ENCODE measurements around the gene POU3F2. TPM values are rescaled to one million over a fixed set of nuclear protein-coding genes. Genes with fewer than 3 reads are reported as not detected.
A peak's percentile ranks its signal among the peaks of the same experiment; 100 is the strongest.

Gene POU3F2
- total RNA-seq, 1 donor from 2014 or later, result 0.05 TPM

GRCh38 chr6:98846021-98846380 is 11.6 kb downstream of the POU3F2 start:
- Mint-ChIP-seq H3K27ac (ENCODE audit: unreplicated experiment) (no peak overlapping the region), H3K36me3 (ENCODE audit: low read depth) (peaks cover 3% of the 10 kb centered on the region), H3K4me3 (ENCODE audit: unreplicated experiment) (no peak overlapping the region), H3K9me3 (ENCODE audit: low read depth) (no peaks in the 10 kb centered on the region), H3K4me1 (ENCODE audit: low read depth) (peaks cover 14% of the 10 kb centered on the region), H3K27me3 (ENCODE audit: low read depth) (peaks cover 61% of the 10 kb centered on the region)
- no peak for DNase-seq (ENCODE audit: low spot score)
- peak; percentile 60 for TF ChIP-seq CTCF (IDR thresholded peaks at IDR 0.05)

- peaks cover 53% of the 10 kb centered on the region for H3K27me3 Mint-ChIP-seq (ENCODE audit: low read depth)
- no peak overlapping the region for H3K4me3 Mint-ChIP-seq (ENCODE audit: unreplicated experiment)
- H3K9me3 Mint-ChIP-seq (ENCODE audit: low read depth), result no peaks in the 10 kb centered on the region
- peaks cover 3% of the 10 kb centered on the region for H3K36me3 Mint-ChIP-seq (ENCODE audit: low read depth)
- H3K4me1 Mint-ChIP-seq (ENCODE audit: low read depth), result peaks cover 14% of the 10 kb centered on the region
- no peak for DNase-seq (ENCODE audit: low spot score)
- no peak for TF ChIP-seq CTCF (IDR thresholded peaks at IDR 0.05)
- no peak overlapping the region for H3K27ac Mint-ChIP-seq (ENCODE audit: unreplicated experiment)
Observed at GRCh38 chr6:98847416-98847778, 13.0 kb downstream of the POU3F2 start.

GRCh38 chr6:98847779-98848538 is 13.6 kb downstream of the POU3F2 start:
- no peaks in the 10 kb centered on the region for H3K9me3 Mint-ChIP-seq (ENCODE audit: low read depth)
- DNase-seq (ENCODE audit: low spot score), result no peak
- H3K4me1 Mint-ChIP-seq (ENCODE audit: low read depth), result peaks cover 14% of the 10 kb centered on the region
- H3K36me3 Mint-ChIP-seq (ENCODE audit: low read depth), result peaks cover 3% of the 10 kb centered on the region
- no peak overlapping the region for H3K27ac Mint-ChIP-seq (ENCODE audit: unreplicated experiment)
- no peak overlapping the region for H3K4me3 Mint-ChIP-seq (ENCODE audit: unreplicated experiment)
- TF ChIP-seq CTCF (IDR thresholded peaks at IDR 0.05), result no peak
- peaks cover 49% of the 10 kb centered on the region for H3K27me3 Mint-ChIP-seq (ENCODE audit: low read depth)

GRCh38 chr6:98848539-98849242 is 14.3 kb downstream of the POU3F2 start:
- peaks cover 3% of the 10 kb centered on the region for H3K36me3 Mint-ChIP-seq (ENCODE audit: low read depth)
- peaks cover 14% of the 10 kb centered on the region for H3K4me1 Mint-ChIP-seq (ENCODE audit: low read depth)
- DNase-seq (ENCODE audit: low spot score), result no peak
- no peaks in the 10 kb centered on the region for H3K9me3 Mint-ChIP-seq (ENCODE audit: low read depth)
- TF ChIP-seq CTCF (IDR thresholded peaks at IDR 0.05), result no peak
- H3K27me3 Mint-ChIP-seq (ENCODE audit: low read depth), result peaks cover 44% of the 10 kb centered on the region
- H3K4me3 Mint-ChIP-seq (ENCODE audit: unreplicated experiment), result no peak overlapping the region
- no peak overlapping the region for H3K27ac Mint-ChIP-seq (ENCODE audit: unreplicated experiment)

GRCh38 chr6:98864497-98864896 is 30.1 kb downstream of the POU3F2 start:
- no peak overlapping the region for H3K4me3 Mint-ChIP-seq (ENCODE audit: unreplicated experiment)
- TF ChIP-seq CTCF (IDR thresholded peaks at IDR 0.05), result no peak
- H3K36me3 Mint-ChIP-seq (ENCODE audit: low read depth), result peaks cover 2% of the 10 kb centered on the region
- H3K27ac Mint-ChIP-seq (ENCODE audit: unreplicated experiment), result no peak overlapping the region
- peaks cover 4% of the 10 kb centered on the region for H3K9me3 Mint-ChIP-seq (ENCODE audit: low read depth)
- no peaks in the 10 kb centered on the region for H3K27me3 Mint-ChIP-seq (ENCODE audit: low read depth)
- DNase-seq (ENCODE audit: low spot score), result no peak
- H3K4me1 Mint-ChIP-seq (ENCODE audit: low read depth), result no peaks in the 10 kb centered on the region
